ENCODE results near the gene KLHL17. TPM values are rescaled to one million over a fixed set of nuclear protein-coding genes. Genes with fewer than 3 reads are reported as not detected.

KLHL17 gene
- polyA plus RNA-seq, 1 donor (not counting 4 experiments of a cell fraction or from before 2014, with no cell fraction given), result 6.5 TPM

- FAIRE-seq (no peak), DNase-seq (ENCODE audit: low read depth, low spot score) (no peak)
- Histone ChIP-seq H2AFZ (ENCODE audit: control insufficient read depth, low read length) (no peak overlapping the region), H3K4me1 (ENCODE audit: control insufficient read depth, extremely low read depth, insufficient read depth, low read length) (peaks cover 4% of the 10 kb centered on the region), H3K9me1 (ENCODE audit: control insufficient read depth, extremely low read depth, insufficient read depth, low read length) (no peaks in the 10 kb centered on the region), H3K4me2 (ENCODE audit: control insufficient read depth, extremely low read depth, insufficient read depth, low read depth, low read length) (no peak overlapping the region), H4K20me1 (ENCODE audit: control insufficient read depth, extremely low read depth, insufficient read depth, low read length) (peaks cover 5% of the 10 kb centered on the region), H3K27ac (ENCODE audit: control insufficient read depth, insufficient read depth, low read length) (no peak overlapping the region), H3K79me2 (ENCODE audit: control insufficient read depth, insufficient read depth, low read length) (no peaks in the 10 kb centered on the region), H3K9ac (ENCODE audit: control insufficient read depth, extremely low read depth, insufficient read depth, low read length) (no peak overlapping the region), H3K36me3 (ENCODE audit: control insufficient read depth in 2 of 2, extremely low read depth in 1 of 2, insufficient read depth in 2 of 2, low read length in 2 of 2) (no peaks in the 10 kb centered on the region), H3K4me3 (ENCODE audit: control insufficient read depth in 2 of 3, extremely low read depth in 1 of 3, insufficient read depth in 2 of 3, low read depth in 1 of 3, low read length in 3 of 3) (no peak overlapping the region), H3K9me3 (ENCODE audit: control insufficient read depth, low read depth, low read length) (no peaks in the 10 kb centered on the region), H3K27me3 (ENCODE audit: control insufficient read depth, extremely low read depth, insufficient read depth, low read length) (peaks cover 28% of the 10 kb centered on the region)
- dilution Hi-C loops (cut with MboI; ENCODE audit: extremely low pct_ligation_motif_present, low sequenced_read_pairs), result no loop called here
- no peak for TF ChIP-seq EZH2 (IDR thresholded peaks at IDR 0.05; ENCODE audit: low read length)
- TF ChIP-seq, protein P1, sequence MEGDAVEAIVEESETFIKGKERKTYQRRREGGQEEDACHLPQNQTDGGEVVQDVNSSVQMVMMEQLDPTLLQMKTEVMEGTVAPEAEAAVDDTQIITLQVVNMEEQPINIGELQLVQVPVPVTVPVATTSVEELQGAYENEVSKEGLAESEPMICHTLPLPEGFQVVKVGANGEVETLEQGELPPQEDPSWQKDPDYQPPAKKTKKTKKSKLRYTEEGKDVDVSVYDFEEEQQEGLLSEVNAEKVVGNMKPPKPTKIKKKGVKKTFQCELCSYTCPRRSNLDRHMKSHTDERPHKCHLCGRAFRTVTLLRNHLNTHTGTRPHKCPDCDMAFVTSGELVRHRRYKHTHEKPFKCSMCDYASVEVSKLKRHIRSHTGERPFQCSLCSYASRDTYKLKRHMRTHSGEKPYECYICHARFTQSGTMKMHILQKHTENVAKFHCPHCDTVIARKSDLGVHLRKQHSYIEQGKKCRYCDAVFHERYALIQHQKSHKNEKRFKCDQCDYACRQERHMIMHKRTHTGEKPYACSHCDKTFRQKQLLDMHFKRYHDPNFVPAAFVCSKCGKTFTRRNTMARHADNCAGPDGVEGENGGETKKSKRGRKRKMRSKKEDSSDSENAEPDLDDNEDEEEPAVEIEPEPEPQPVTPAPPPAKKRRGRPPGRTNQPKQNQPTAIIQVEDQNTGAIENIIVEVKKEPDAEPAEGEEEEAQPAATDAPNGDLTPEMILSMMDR (optimal IDR thresholded peaks at IDR 0.05 in 1 of 3, IDR thresholded peaks at IDR 0.05 in 1 of 3, conservative IDR thresholded peaks at IDR 0.05 in 1 of 3; ENCODE audit: extremely low read depth in 1 of 3, insufficient read depth in 2 of 3, low read length in 3 of 3), result no peak
Observed at GRCh38 chr1:995665-996633, 35.6 kb downstream of the KLHL17 start.

DNA sequence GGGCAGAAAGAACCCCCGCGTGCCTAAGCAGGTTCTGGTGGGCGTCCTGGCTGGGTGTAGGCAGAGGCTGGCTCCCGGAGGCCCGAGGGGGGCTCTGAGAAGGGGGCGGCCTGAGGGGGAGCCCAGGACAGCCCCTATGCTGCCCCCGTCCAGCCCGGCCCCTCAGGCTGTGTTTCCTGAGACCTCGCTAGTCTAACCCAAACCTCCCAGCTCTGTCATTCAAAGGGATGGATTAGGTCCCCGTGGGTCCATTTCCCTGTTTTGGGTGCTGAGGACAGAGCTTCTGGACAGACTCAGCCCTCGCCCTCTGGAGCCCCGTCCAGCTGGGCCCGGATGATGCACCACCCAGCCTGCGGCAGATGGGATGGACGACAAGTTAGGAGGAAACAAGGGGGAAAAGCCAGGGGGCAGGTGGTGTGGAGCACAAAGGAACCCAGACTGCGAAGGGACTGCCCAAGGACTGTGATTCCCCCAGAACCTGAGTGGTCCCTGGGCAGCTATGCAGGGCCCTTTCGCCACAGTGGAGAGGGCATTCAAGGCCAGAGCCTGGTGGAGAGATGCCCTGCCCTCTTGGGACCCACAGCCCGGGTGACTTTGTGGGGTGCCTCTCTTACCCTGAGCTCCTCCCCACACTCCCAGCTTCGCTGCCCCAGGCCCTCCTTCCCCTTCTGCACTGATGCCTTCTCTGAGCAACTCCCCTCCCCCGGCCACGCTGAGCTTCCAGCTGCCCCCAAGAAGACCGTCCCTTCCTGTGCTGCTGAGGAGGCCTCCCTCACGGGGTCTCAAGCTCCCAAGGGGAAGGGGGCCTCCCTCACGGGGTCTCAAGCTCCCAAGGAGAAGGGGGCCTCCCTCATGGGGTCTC, 36.7 kb downstream of the KLHL17 start:
- Histone ChIP-seq H3K4me1 (ENCODE audit: control insufficient read depth, extremely low read depth, insufficient read depth, low read length) (peaks cover 8% of the 10 kb centered on the region), H3K4me2 (ENCODE audit: control insufficient read depth, extremely low read depth, insufficient read depth, low read depth, low read length) (no peak overlapping the region), H4K20me1 (ENCODE audit: control insufficient read depth, extremely low read depth, insufficient read depth, low read length) (peaks cover 5% of the 10 kb centered on the region), H3K36me3 (ENCODE audit: control insufficient read depth in 2 of 2, extremely low read depth in 1 of 2, insufficient read depth in 2 of 2, low read length in 2 of 2) (no peaks in the 10 kb centered on the region), H3K27ac (ENCODE audit: control insufficient read depth, insufficient read depth, low read length) (no peak overlapping the region), H3K9ac (ENCODE audit: control insufficient read depth, extremely low read depth, insufficient read depth, low read length) (no peak overlapping the region), H3K9me3 (ENCODE audit: control insufficient read depth, low read depth, low read length) (no peaks in the 10 kb centered on the region), H3K9me1 (ENCODE audit: control insufficient read depth, extremely low read depth, insufficient read depth, low read length) (no peaks in the 10 kb centered on the region), H3K4me3 (ENCODE audit: control insufficient read depth in 2 of 3, extremely low read depth in 1 of 3, insufficient read depth in 2 of 3, low read depth in 1 of 3, low read length in 3 of 3) (no peak overlapping the region), H2AFZ (ENCODE audit: control insufficient read depth, low read length) (no peak overlapping the region), H3K27me3 (ENCODE audit: control insufficient read depth, extremely low read depth, insufficient read depth, low read length) (peaks cover 28% of the 10 kb centered on the region), H3K79me2 (ENCODE audit: control insufficient read depth, insufficient read depth, low read length) (no peaks in the 10 kb centered on the region)
- no peak for TF ChIP-seq EZH2 (IDR thresholded peaks at IDR 0.05; ENCODE audit: low read length)
- TF ChIP-seq, protein P1 (optimal IDR thresholded peaks at IDR 0.05 in 1 of 3, IDR thresholded peaks at IDR 0.05 in 1 of 3, conservative IDR thresholded peaks at IDR 0.05 in 1 of 3; ENCODE audit: extremely low read depth in 1 of 3, insufficient read depth in 2 of 3, low read length in 3 of 3), result no peak
- dilution Hi-C loops (cut with MboI; ENCODE audit: extremely low pct_ligation_motif_present, low sequenced_read_pairs), result no loop called here
- DNase-seq (ENCODE audit: low read depth, low spot score), result no peak
- no peak for FAIRE-seq
